NCI-H1436 (cell line): Measurements from ENCODE around the gene CTSW.
A peak's percentile ranks its signal among the peaks of the same experiment; 100 is the strongest.
"Not testable (repeated sequence)": the region's sequence is repeated elsewhere in the genome, so short reads cannot be mapped to it uniquely, and the experiment has no call there.

ENCODE experiments used
- DNase-seq: peaks from one replicate; lab custom pipeline; 2025; lab: John Stamatoyannopoulos, UW

CTSW gene

DNA sequence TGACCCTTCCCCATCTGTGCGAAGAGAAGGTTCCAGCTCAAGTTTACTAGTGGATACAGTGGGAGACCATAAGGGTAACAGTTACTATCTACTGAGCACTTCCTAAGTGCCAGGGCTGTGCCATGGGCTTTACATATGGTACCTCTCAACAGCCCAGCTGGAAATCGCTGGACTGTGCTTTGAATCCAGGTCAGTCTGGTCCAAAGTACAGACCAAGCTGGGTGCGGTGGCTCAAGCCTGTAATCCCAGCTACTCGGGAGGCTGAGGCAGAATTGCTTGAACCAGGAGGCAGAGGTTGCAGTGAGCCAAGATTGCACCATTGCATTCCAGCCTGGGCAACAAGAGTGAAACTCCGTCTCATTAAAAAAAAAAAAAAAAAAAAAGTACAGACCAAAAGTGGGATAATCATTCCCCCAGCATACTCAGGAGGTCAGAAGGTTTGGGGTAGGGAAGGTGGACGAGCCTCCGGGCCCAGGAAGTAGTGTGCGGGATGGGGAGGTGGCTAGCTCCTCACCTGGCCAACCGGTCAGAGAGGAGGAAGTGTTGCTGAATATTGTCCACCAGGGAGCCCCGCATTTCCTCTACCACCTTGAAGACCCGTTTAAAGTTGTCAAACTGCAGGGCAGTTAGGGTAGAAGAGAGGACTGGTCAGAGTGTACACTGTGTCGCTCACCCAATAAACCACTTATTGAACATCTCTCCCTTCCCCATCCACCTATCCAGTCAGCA is 6.3 kb downstream of the CTSW start:
- DNase-seq = no peak

DNA sequence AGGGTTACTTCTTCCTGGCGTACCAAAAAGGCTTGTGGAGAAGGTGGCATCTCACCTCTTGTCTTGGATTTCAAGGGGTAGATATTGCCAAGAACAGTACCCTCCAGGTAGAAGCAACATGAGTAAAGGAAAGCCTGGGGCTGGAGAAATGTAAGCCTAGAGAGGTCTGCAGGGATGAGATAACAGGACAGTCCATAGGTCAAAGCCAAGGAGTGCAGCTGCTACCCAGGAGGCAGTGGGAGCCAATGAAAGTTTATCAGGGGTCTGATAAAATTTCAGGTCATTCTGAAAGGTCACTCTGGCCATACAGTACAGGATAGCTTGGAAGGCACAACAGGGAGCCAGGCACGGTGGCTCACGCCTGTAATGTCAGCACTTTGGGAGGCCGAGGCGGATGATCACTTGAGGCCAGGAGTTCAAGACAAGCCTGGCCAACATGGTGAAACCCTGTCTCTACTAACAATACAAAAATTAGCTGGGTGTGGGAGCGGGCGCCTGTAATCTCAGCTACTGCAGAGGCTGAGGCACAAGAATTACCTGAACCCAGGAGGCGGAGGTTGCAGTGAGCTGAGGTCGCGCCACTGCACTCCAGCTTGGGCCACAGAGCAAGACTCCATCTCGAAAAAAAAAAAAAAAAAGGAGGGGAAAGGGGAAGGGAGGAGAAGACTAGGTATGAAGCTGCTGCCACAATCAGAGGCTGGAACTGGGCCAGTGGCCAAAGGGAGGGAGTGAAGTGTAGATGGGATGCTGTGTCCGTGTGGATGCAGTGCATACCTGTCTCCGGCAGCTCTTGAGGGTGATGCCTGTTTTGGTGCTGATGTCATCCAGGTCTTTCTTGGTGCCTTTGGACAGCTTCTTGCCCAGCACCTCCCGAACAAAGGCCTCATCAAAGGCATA is 7.4 kb downstream of the CTSW start:
- DNase-seq = no peak

DNA sequence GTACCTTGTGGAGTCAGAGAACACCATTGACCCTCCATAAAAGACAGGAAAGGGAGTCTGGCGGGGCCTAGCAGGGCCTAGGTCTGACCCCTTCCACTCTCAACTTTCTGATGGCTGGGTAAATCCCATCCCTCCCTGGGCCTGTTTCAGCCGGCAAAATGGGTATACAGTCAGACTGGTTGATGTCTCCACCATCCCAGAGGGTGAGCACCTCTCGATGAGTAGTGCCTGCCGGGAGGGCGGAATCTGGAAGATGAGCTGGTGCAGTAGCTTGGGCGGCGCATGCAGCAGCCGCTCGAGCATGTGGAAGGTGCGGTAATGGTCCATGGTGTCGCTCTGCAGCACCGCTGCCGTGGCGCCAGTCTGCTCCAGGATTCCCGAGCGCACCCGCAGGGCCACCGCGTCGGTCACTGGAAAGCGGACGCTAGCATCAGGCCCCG is 8.1 kb downstream of the CTSW start:
- DNase-seq = no peak

DNA sequence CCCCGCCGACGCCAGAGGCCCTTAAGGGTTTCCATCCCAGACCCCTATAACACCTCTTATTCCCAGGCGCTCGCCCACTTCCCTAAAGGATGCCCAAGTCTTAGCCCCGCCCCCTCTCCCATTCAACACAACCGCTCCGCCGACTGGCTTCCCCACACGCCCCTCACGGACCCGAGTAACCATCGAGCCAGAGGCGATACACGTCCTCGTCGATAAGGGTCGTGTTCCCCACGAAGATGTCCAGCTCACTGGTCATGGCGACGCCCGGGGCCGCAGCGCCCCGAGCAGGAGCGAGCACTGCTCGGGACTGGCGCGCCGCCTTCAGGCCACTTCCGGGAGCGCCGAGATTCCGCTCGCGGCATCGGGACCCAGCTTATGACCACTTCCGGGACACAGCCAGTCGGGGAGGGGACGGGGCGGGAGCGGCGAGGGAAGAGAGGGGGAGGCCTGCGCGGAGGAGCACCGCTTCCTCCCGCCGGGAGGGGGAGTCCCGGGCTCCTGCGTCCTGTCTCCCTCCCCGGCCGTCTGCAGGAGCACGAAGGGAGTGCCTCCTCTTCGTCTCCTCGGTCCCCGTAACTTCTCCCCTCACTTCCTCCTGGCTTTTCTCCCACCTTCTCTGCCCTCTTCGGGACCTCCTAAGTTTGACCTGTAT is 8.7 kb downstream of the CTSW start, which contains the start of gene FIBP:
Gene FIBP (minus strand): TSS at position 309 of the 652 bp plus-strand sequence. CDS start 53 bp downstream, at position 256.
- peak; percentile 95 for DNase-seq

DNA sequence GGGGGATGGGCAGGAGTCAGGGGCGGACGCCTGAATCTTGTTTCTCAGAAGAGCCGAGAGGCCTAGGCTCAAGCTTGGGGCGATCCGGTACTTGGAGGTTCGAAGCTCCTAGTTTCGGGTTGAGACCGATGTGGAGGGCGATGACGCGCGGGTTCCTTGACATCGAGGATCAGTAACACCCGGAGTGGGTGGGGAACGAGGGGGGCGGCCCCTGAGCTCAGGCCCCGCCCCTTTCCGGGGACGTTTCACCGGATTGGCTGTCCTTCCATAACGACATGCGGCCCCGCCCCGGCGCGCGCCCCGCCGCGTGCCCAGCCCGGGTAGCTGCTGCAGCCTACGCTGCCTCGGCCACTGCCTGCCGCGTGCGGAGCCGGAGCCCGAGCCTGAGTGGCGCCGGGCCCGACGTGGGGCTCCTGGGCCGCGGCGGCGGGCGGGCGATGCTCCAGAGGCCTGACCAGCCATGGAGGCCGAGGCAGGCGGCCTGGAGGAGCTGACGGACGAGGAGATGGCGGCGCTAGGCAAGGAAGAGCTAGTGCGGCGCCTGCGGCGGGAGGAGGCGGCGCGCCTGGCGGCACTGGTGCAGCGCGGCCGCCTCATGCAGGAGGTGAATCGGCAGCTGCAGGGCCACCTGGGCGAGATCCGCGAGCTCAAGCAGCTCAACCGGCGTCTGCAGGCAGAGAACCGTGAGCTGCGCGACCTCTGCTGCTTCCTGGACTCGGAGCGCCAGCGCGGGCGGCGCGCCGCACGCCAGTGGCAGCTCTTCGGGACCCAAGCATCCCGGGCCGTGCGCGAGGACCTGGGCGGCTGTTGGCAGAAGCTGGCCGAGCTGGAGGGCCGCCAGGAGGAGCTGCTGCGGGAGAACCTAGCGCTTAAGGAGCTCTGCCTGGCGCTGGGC is 10.9 kb downstream of the CTSW start, which contains the start of gene CCDC85B:
Gene CCDC85B (plus strand): TSS at position 350 of the 895 bp plus-strand sequence. CDS start 111 bp downstream, at position 461.
- DNase-seq = peak; percentile 92

DNA sequence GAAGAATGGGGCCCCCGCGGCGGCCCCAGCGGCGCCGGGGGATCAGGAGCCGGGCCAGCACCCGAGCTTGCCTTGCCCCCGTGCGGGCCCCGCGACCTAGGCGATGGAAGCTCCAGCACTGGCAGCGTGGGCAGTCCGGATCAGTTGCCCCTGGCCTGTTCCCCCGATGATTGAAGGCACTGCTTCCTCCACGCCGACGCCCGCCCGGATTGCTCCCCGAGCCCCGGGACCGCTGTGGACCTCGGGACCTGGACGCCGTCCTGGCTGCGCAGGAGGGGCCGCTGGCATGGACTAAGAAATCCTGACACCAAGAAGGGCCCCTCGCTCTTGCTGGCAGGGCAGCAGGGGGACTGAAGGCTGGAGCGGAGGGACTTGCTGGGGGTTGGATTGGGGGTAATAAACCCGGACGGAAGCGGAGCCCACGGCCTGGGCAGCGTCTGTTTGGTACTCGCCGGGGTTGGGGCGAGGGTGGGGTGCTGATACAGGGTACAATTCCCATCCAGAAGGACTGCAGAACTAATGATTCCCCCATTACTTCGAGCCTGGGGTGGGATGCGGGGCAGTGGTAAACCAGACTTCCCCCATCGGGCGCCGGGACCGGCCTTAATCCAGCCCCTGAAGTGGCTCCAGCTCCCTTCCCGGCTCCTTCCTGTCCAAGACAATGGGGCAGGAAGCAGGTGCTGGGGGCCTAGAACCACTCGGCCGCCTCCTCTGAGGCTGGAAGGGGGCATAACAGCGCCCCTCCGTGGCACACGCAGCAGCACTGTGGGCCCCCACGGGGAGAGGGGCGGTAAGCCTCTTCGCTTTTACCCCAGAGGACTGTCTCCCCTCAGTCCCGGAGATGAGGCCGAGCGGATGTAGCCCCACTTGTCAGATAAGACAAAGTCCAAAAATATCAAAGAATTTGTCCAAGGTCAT is 11.8 kb downstream of the CTSW start:
- no peak for DNase-seq

DNA sequence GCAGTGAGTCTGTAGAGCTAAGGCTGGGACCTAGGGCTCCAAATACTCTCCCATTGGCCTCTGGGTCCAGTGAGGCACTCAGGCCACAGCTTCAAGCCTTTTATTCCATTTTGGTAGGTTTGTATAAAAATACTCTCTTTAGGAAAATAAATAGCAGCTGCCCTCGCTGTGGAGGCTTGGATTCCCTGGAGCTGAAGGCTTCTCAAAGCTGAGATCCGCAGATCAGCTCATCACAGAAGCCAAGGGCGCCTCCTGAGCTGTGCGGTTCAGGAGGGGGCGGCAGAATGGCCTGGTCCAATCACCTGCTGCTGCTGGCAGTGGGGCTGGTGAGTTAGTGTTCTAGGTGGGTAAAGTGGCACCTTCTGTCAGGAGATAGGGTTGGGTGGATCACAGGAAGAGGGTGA is 12.5 kb downstream of the CTSW start:
- DNase-seq = not testable (repeated sequence)

DNA sequence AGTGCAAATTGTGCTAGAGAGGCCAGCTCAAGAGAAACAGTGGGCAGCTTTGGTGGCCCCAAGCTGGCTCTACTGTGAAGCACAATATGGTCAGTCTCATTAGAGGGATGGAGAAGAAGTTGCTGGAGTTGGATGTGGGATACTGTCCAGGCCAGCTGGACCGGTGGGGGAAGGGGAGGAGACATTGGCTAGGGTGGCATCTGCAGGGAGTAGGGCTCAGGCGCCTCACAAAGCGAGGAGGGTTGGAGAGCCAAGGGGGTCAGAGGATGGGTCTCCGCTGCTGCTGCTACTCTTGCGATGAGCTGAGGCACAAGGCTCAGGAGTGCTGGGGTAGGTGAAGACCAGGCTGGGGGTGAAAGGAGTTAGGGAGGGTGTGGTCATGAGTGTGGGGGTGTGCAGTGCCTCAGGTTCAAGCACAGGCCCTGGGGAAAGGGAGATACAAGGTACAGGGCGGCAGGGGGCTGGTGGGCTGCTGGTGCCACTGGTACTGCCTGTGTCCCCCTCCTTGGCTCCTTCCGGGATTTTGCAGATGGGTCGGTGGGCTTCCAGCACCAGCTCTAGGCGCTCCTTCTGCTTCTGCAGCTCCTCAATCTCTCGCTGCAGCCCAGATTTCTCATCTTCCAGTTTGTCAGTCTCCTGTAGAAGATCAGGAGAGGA is 13.2 kb downstream of the CTSW start:
- no peak for DNase-seq

DNA sequence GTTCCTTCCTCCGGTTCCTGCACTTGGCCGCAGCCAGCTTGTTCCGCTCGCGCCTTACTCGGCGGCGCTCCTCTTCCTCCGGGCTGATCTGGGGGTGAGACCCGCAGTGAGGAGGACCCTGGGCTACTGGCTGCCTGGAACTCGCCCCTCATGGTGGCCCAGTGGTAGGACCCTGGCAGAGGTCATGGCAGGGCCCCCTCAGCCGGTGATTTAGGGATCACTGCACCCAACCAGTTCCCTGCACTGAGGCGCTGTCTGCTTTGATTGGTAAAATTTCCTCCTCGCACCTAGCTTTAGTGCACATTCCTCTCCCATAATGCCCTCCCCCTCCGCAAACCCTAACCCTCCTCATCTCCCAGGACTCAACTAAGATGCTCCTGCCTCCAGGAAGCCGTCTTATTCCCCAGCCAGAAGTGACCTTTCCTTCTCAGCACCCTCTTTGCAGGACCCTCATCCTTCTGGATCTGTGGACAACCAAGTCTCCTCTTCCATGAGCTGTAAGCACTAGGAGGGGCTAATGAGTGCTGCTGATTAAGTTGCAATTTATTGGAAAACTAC is 14.5 kb downstream of the CTSW start:
- no peak for DNase-seq

DNA sequence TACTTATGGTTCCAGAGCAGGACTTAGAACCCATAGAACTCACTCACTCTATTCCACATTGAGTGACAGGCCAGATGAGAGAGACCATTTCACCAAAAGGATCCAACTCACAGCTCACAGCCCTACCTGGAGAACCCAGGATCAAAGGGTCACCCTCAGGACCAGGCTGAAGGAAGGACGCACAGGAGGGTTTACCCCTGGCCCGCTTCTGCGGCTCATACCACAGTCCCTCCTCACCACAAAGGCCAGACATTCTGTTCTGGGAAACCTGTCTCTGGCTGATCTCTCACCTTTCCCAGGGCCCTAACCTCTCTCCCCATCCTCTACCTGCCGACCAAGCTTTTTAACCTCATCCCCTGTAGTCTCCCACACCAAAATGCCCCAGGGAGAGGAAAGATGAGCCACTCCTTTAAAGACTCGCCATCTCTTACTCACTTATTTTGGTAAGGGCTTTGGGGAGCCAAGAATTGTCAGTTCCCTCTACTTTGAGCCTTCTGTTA is 15.9 kb downstream of the CTSW start:
- DNase-seq = no peak

DNA sequence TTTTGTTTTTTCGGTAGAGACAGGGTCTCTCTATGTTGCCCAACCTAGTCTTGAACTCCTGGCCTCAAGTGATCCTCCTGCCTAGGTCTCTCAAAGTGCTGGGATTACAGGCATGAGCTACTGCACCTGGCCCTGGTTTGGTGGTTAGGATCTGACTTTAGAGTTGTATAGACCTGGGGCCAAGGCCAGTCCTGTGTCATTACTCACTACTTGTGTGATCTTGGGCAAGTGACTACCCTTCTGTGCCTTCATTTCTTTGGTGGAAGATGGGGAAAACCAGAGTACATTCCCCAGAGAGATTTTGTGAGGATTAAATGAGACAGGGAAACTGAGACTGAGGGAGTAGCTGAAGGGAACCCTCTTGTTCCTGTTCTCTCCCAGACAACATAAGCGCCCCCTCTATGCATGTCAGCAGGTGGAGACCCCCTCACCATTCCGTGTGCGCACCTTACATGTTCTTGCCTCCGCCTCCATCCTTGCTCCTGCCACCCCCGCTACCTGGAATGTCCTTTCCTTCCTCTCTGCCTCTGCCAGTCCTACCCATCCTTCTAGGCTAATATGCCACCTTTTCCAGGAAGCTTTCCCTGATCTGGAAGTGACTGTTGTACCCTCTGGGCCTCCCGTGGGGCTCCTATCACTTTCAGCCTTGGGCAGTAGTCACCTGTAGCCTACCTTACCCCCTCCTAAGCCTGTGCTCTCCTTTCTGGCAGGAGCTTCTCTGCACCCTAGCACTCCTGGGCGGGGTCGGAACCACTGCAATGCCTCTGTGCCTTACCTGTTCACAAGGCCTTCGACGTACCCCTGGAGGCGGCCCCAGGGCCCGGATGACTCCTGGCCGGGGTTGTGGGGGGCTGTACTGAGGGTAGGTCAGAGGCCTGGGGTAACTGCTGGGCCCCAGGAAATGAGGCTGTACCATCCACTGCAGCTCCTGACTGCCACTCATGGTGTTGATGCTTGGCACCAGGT is 16.7 kb downstream of the CTSW start:
- no peak for DNase-seq

DNA sequence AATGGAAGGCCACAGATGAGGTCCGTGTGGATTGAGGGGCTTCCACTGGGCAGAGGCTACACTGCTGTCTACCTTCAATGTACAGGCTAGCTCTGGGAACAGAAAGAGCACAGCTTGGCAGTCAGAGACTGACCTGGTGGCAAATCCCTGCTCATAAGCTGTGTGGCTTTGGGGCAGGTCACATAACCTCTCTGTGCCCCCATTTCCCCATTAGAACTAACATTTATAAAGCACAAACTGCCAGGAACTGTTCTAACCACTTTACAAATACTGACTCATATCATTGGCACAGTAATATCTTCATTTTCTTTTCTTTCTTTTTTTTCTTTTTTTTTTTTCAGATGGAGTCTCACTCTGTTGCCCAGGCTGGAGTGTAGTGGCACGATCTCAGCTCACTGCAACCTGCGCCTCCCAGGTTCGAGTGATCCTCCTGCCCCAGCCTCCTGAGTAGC is 17.4 kb downstream of the CTSW start:
- DNase-seq = no peak

DNA sequence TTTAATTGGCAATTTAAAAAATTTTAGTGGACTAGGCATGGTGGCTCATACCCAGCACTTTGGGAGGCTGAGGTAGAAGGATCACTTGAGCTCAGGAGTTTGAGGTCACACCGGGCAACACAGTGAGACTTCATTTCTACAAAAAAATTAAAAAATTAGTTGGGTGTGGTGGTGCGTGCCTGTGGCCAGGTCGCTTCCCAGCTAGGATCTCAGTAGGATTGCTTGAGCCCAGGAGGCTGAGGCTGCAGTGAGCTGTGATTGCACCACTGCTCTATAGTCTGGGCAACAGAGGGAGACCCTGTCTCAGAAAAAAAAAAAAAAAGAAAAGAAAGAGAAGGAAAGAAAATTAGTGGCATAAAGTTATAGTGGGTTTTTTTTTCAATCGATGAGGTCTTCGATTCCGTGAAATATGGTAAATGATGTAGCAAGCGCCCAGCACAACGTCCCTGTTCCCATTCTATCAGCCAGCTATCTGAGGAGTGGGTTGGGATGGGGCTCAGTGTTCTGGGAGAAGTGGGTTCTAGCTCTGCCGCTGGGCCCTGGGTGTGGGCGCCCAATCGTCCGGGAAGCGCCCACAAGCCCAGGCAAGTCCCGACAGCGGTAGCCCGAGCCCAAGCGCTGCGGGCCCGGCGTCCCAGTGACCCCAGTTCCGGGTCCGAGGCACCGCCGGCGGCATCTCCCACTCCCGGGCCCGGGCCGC is 19.2 kb downstream of the CTSW start:
- no peak for DNase-seq

DNA sequence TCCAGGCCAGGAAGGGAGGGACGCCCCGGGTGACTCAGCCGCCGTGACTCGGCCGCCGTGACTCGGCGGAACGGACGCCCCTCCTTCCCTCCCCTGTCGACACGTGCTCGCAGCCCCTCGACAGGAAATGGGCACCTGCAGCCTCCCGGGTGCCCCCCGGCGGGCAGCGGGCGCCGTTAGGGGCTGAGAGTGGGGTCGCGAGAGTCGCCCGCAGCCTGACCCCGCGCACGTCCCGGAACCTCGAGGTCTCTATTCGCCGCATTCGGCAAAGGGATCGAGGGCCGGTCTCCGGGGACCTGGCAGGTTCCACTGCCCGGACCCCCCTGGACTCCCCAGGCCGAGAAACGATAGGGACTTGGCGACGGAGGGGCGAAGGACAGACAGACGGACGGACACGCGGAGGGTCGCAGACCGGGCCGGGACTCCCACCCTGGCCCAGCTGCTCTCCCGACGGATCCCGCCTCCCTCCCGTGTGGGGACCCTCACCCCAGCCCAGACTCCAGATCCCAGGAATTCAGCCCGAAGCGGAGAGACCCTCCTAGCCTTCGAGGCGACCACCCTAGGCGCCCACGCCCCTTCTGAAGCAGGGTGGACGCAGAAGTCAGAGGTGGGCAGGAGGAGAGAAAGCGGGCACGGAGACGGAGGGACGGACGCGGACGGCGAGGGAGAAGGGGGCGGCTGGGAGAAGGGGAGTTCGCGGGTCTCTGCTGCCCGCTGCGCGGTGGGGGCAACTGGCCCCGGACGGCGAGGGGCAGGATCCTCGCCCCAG is 19.9 kb downstream of the CTSW start:
- DNase-seq = no peak

DNA sequence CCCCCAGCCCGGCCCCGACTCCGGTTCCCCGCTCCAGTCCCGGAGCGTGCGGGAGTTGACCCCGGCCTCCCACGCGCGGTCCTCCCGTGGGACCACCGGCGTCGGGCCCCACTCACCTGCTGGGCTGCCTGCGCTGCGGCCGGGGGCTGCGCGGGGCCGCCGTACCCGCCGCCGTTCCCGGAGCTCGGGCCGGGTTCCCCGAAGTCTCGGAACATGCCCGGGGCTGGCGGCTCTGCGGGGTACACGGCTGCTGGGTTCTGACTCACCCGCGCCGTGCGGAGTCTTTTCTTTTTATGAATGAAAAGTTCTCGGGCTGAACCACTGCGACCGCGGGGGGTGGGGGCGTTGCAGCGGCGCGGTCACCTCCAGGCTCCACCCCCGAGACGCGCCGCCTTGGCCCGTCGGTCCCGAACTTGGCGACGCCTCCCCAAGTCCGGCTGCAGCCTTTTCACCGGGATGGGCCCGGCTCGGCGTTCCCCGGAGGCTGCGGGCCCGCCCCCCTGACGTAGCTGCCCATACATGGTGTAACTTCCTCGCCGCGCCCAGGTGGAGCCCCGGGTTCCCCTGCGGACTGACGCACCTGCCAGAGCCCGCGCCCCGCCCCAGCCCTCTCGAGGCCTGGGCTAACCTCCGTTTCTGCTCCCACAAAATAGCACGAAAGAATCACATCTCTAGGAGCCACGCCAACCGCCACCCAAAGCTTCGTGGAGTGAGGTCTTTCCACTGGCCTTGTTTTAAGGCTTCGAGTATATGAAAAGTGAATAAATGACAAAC is 20.7 kb downstream of the CTSW start, which contains the start of gene FOSL1:
Gene FOSL1 (minus strand): TSS at position 264 of the 774 bp plus-strand sequence. CDS start 49 bp downstream, at position 215.
- peak; percentile 69 for DNase-seq

DNA sequence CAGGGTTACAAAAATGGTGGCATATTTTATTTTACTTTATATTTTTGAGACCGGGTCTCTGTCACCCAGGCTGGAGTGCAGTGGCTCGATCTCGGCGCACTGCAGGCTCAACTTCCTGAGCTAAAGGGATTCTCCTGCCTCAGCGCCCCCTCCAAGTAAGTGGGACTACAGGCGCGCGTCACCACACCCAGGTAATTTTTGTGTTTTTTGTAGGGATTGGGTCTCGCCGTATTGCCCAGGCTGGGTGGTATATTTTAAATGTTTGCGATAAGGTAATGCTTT is 21.2 kb downstream of the CTSW start:
- no peak for DNase-seq
